Activated CD4-positive, alpha-beta T cell treated with anti-CD3 and anti-CD28 coated beads, Interleukin-2, Interleukin-4, amounts not matched to agents 100 ng/mL and 50 ng/mL, durations not matched to agents 16 hours and 8 hours (primary cell): ENCODE measurements around the gene LGI4.

Experiments
- DNase-seq: peaks from one replicate; pipeline ENCODE4 v3.0.0-alpha.2; 2020; ENCODE audit warnings: low spot score

LGI4 gene

GRCh38 chr19:35123573-35123972, 11.3 kb downstream of the LGI4 start:
- DNase-seq = no peak

GRCh38 chr19:35122687-35123551, 11.9 kb downstream of the LGI4 start:
- DNase-seq = no peak

- DNase-seq = no peak
These were observed 14.0 kb downstream of the LGI4 start for GRCh38 chr19:35120898-35121297.

DNA sequence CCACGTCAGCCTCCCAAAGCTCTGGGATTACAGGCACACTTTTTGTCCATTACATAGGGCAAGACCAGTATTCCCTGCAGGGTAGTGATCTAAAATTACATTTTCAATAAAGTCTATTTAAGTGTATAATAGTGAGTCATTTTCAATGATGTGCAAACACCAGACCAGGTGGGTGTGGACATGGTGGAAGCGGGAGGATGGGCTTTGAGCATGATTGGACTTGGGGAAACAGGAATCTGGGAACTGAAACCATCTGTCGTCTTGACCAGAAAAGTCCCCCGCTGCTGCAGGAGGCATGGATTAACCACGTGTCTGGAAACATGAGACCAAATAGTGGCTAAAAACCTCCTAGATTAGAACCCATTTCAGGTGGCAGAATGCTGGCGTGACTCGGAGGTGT, 14.4 kb downstream of the LGI4 start:
- DNase-seq = no peak

DNA sequence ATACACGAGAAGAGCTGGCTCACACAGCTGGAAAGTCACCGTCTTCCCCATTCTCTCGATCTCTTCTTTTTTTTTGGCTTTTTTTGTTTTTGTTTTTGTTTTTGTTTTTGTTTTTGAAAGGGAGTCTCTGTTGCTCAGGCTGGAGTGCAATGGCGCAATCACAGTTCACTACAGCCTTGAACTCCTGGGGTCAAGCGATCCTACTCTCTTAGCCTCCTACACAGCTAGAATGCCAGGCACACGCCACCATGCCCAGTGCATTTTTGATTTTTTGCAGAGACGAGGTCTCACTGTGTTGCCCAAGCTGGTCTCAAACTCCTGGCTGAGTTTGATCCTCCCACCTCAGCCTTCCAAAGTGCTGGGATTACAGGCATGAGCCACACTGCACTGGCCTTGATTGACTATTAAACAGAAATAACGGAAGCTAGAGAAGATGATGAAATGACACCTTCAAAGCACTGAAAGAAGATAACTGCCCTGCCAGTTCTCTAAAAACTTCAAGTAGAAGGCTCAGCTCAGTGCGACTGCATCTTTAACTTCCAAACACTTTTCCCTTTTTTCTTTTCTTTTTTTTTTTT, 15.2 kb downstream of the LGI4 start:
- no peak for DNase-seq

GRCh38 chr19:35119091-35119490, 15.8 kb downstream of the LGI4 start:
- DNase-seq = no peak

DNA sequence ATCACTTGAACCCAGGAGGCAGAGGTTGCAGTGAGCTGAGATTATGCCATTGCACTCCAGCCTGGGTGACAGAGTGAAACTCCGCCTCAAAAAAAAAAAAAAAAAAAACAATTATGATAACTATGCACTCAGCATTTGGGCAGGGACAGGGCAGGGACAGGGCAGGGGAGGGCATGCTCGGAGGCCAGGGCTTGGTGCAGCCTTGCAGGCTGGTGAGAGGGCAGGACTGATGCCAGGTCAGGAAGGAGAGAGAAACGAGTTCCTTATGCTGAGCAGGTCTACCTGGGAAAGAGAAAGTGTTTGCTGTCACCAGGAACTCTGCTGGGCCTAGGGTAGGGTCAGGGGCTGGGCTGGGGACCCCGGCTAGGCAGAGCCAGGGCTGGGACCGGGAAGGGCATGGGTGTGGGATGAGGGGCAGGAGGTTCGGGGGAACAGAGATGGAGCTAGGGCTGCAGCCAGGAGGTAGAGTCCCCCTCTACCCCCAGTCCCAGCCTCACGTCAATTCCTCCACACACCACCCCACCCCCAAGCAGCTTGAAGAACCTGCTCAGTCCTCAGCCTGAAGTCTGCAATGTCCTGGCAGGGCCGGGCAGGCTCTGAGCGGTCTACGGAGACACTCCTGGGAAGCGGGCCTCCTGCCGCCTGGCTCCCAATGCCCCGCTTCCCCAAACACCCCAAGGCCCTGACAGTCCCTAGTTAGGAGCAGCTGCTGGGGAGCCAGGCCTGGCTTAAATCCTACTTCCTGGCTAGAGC, 16.4 kb downstream of the LGI4 start:
- no peak for DNase-seq

- DNase-seq = no peak
These were observed 17.1 kb downstream of the LGI4 start for GRCh38 chr19:35117799-35118198.

GRCh38 chr19:35117116-35117515, 17.7 kb downstream of the LGI4 start:
- DNase-seq = no peak

DNA sequence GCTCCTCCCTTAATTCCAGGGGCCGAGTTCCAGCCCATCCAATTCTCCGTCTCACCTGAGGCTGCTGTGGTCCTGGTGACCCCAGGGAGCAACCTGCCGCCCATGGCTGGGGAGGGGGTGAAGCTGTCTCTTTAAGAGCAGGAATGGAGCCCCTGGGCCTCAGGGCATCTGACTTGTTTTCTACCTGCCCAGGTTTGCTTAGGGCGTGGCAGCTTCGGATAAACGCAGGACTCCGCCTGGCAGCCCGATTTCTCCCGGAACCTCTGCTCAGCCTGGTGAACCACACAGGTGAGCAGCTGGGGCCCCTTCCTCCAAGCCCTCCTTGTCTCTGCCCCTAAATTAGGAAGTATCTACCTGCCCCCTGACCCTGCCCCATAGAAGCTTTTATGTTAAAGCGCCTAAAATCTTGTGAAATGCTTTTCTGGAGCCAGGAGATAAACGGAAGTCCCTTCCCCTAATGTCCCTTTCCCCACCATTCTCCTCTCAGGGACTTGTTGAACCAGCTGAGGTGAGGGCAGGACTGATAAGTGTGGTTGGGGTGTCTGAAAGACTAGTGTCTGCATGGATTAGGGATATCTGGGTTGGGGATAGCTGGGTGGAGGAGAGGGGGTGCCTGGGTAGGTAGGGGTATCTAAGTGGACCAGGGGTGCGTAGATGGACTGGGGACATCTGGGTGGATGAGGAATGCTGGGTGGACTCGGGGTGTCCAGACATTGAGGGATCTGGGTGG, 18.6 kb downstream of the LGI4 start:
- no peak for DNase-seq

GRCh38 chr19:35115177-35115951, 19.5 kb downstream of the LGI4 start, which contains the start of gene FXYD3:
Gene FXYD3, plus strand, starts transcription at chr19:35115823. Its CDS starts 3,554 bp downstream, at chr19:35119377.
- DNase-seq = no peak

- peak; percentile 63 for DNase-seq
These were observed 20.3 kb downstream of the LGI4 start for GRCh38 chr19:35114353-35115176.

DNA sequence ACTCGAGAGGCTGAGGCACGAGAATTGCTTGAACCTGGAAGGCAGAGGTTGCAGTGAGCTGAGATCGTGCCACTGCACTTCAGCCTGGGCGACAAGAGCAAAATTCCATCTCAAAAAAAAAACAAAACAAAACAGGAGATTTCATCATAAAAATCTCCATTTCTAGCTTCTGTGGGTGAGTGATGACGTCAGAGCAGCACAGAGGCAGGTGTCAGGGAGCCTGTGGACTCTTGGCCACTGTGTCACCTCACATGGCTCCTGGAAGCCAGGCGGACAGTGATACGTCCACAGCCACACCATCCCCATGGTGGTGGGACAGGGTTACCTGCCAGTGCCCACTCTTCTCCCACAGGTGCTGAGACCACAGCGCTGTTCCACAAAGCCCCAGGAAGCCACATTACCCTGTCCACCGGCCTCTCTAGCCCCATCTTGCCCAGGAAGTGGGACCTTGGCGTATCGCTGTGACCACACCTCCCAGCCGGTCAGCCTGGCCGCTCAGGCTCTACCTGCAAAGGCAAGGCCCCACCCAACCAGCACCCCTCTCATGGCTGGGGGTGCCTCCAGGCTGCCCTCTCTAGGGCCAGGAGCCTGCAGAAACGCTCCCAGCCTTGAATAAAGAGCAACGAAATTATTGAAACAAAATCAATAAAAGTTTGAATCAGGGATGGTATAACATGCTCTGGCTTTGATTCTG, 21.7 kb downstream of the LGI4 start:
- DNase-seq = no peak

DNA sequence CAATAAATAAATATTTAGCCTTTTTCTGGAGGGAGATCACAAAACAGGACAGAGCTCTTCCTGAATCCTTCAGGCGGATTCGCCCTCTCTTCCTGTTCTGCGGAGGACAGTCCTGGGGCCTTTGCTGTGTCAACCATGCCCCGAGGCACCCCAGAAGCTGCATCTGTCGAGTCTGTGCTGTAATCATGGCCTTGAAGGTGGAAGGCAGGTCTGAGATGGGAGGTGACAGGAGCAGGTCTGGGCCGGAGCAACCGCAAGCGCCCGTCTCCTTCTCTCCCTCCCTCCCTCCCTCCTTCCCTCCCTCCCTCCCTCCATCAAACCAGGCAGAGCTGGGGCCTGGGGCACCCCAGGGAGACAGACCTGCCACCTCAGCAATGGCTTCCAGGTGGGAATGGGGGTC, 23.9 kb downstream of the LGI4 start:
- DNase-seq = no peak

GRCh38 chr19:35109395-35110112, 25.3 kb downstream of the LGI4 start:
- DNase-seq = no peak

GRCh38 chr19:35108730-35109129, 26.1 kb downstream of the LGI4 start:
- DNase-seq = no peak

- no peak for DNase-seq
These were observed 27.3 kb downstream of the LGI4 start for GRCh38 chr19:35107545-35107944.

DNA sequence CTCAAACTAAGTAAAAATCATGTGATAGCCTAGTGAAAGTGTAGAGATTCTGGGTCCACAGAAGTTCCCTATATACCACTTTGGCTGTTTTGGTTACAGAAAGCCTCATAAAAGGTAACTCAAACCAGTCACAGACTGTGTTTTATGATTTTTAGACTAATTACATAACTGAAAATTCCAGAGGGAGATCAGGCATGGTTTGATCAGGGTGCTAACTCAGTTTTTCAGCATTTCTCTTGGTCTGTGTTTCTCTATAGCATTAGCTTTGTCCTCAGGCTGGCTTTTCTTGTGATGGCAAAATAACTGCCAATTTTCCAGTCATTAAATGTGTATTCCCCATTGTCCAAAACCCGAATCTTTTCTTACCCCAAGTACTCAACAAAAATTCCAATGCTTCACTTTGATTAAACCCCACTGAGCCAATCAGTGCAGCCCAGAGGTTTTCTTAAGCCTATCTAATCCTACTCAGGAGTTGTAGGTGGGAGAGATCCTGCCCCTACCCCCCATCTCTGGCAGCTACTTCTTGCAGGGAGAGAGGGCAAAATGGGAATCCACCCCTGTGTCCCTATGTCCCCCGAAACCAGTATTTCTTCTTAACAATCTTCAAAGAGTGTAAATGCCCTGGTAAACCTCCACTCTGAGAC, 27.8 kb downstream of the LGI4 start:
- DNase-seq = no peak

- DNase-seq = no peak
These were observed 28.6 kb downstream of the LGI4 start for GRCh38 chr19:35106291-35106583.
